HEK293 (cell line): ENCODE measurements around the gene DVL3.
A peak's percentile ranks its signal among the peaks of the same experiment; 100 is the strongest.

Source experiments
- CTCF ChIA-PET: fragments of 350-600 bp; formaldehyde crosslinking; extraction: SDS; loops from one replicate; lab custom pipeline; 2021; ENCODE audit warnings: antibody characterized with exemption; lab: Yijun Ruan, JAX
- POLR2A ChIA-PET: fragments of 300-600 bp; formaldehyde crosslinking; extraction: SDS; loops from one replicate; lab custom pipeline; 2020; ENCODE audit warnings: antibody characterized with exemption, inconsistent platforms; lab: Yijun Ruan, JAX
- H3K27ac ChIP-seq: fragments of 200-500 bp; sonication (Bioruptor generic); 2 replicates; pipeline ENCODE4 v1.5.1; 2014; ENCODE audit warnings: low read depth, low read length, control low read depth, inconsistent platforms; ENCODE audit errors: extremely low read depth
- H3K36me3 ChIP-seq, 2 experiments: fragments of 200-500 bp in 1 of 2; sonication (Bioruptor generic) in 1 of 2; 1 replicate in 1 of 2; 2 replicates in 1 of 2; pipeline ENCODE4 v1.5.1; 2014 to 2017; ENCODE audit warnings: inconsistent platforms in 2 of 2, low read length in 2 of 2; ENCODE audit not compliant: control insufficient read depth in 2 of 2, insufficient read depth in 1 of 2
- H3K4me1 ChIP-seq: fragments of 200-500 bp; sonication (Bioruptor generic); 2 replicates; pipeline ENCODE4 v1.5.1; 2014; ENCODE audit warnings: mild to moderate bottlenecking, low read length, inconsistent platforms; ENCODE audit not compliant: control insufficient read depth, insufficient read depth
- H3K4me3 ChIP-seq: 2 replicates; pipeline ENCODE4 v1.5.1; 2011; ENCODE audit warnings: low read depth, mild to moderate bottlenecking, control low read depth, low read length, moderate library complexity
- H3K9me3 ChIP-seq: fragments of 200-500 bp; sonication (Bioruptor generic); 2 replicates; pipeline ENCODE4 v1.5.1; 2014; ENCODE audit warnings: low read depth, low read length, inconsistent platforms; ENCODE audit not compliant: control insufficient read depth, insufficient read depth
- EGR2 ChIP-seq: fragments of 450-650 bp; formaldehyde crosslinking; IDR thresholded peaks from 2 replicates; pipeline ENCODE4 v1.5.1; 2016; ENCODE audit warnings: low read depth, missing biosample characterization, missing genetic modification characterization
- FEZF1 ChIP-seq: fragments of 450-650 bp; formaldehyde crosslinking; IDR thresholded peaks from 2 replicates; pipeline ENCODE4 v1.5.1; 2016; ENCODE audit warnings: missing biosample characterization, missing genetic modification characterization
- GLI2 ChIP-seq: fragments of 450-650 bp; formaldehyde crosslinking; IDR thresholded peaks from 2 replicates; pipeline ENCODE4; 2017; ENCODE audit warnings: missing biosample characterization, missing genetic modification characterization, low read depth, borderline replicate concordance
- GLIS1 ChIP-seq: fragments of 450-650 bp; formaldehyde crosslinking; IDR thresholded peaks from 2 replicates; pipeline ENCODE4 v1.5.1; 2016; ENCODE audit warnings: missing biosample characterization, missing genetic modification characterization
- GLIS2 ChIP-seq: fragments of 450-650 bp; formaldehyde crosslinking; IDR thresholded peaks from 2 replicates; pipeline ENCODE4 v1.5.1; 2016; ENCODE audit warnings: missing biosample characterization, missing genetic modification characterization
- KLF1 ChIP-seq: fragments of 450-650 bp; formaldehyde crosslinking; IDR thresholded peaks from 2 replicates; pipeline ENCODE4 v1.5.1; 2016; ENCODE audit warnings: missing biosample characterization, missing genetic modification characterization
- KLF10 ChIP-seq: fragments of 450-650 bp; IDR thresholded peaks from 2 replicates; pipeline ENCODE4 v1.5.1; 2018; ENCODE audit warnings: missing biosample characterization, mild to moderate bottlenecking, missing genetic modification characterization
- KLF8 ChIP-seq: fragments of 450-650 bp; formaldehyde crosslinking; IDR thresholded peaks from 2 replicates; pipeline ENCODE4 v1.5.1; 2016; ENCODE audit warnings: missing biosample characterization, missing genetic modification characterization
- MEIS1 ChIP-seq: sonication (generic); formaldehyde crosslinking; IDR thresholded peaks from 2 replicates; pipeline ENCODE4 v1.8.1; 2022; ENCODE audit warnings: missing genetic modification reagents, mild to moderate bottlenecking, borderline replicate concordance
- OVOL3 ChIP-seq: fragments of 450-650 bp; formaldehyde crosslinking; IDR thresholded peaks from 2 replicates; pipeline ENCODE4 v1.5.1; 2016; ENCODE audit warnings: missing biosample characterization, missing genetic modification characterization
- RBAK ChIP-seq: fragments of 450-650 bp; formaldehyde crosslinking; IDR thresholded peaks from 2 replicates; pipeline ENCODE4 v1.5.1; 2016; ENCODE audit warnings: missing biosample characterization, missing genetic modification characterization
- SP7 ChIP-seq: fragments of 450-650 bp; formaldehyde crosslinking; IDR thresholded peaks from 2 replicates; pipeline ENCODE4 v1.5.1; 2016; ENCODE audit warnings: missing biosample characterization, missing genetic modification characterization
- WT1 ChIP-seq: fragments of 450-650 bp; formaldehyde crosslinking; IDR thresholded peaks from 2 replicates; pipeline ENCODE4 v1.5.1; 2016; ENCODE audit warnings: missing biosample characterization, missing genetic modification characterization
- ZBTB20 ChIP-seq: fragments of 450-650 bp; formaldehyde crosslinking; IDR thresholded peaks from 2 replicates; pipeline ENCODE4 v1.5.1; 2016; ENCODE audit warnings: missing biosample characterization, missing genetic modification characterization
- ZBTB7A ChIP-seq: fragments of 450-650 bp; formaldehyde crosslinking; IDR thresholded peaks from 2 replicates; pipeline ENCODE4 v1.5.1; 2016; ENCODE audit warnings: low read depth, missing biosample characterization, missing genetic modification characterization
- ZFP37 ChIP-seq: fragments of 450-650 bp; formaldehyde crosslinking; IDR thresholded peaks from 2 replicates; pipeline ENCODE4 v1.5.1; 2016; ENCODE audit warnings: missing biosample characterization, missing genetic modification characterization
- ZNF121 ChIP-seq: fragments of 450-650 bp; formaldehyde crosslinking; IDR thresholded peaks from 2 replicates; pipeline ENCODE4 v1.5.1; 2016; ENCODE audit warnings: missing biosample characterization, missing genetic modification characterization
- ZNF138 ChIP-seq: fragments of 450-650 bp; formaldehyde crosslinking; IDR thresholded peaks from 2 replicates; pipeline ENCODE4 v1.5.1; 2016; ENCODE audit warnings: missing biosample characterization, missing genetic modification characterization, borderline replicate concordance
- ZNF248 ChIP-seq: fragments of 450-650 bp; formaldehyde crosslinking; IDR thresholded peaks from 2 replicates; pipeline ENCODE4 v1.5.1; 2017; ENCODE audit warnings: missing biosample characterization, missing genetic modification characterization
- ZNF324 ChIP-seq: fragments of 450-650 bp; formaldehyde crosslinking; IDR thresholded peaks from 2 replicates; pipeline ENCODE4 v1.5.1; 2016; ENCODE audit warnings: missing biosample characterization, missing genetic modification characterization
- ZNF341 ChIP-seq: fragments of 450-650 bp; formaldehyde crosslinking; IDR thresholded peaks from 2 replicates; pipeline ENCODE4; 2016; ENCODE audit warnings: low read depth, missing biosample characterization, missing genetic modification characterization
- ZNF501 ChIP-seq: fragments of 450-650 bp; formaldehyde crosslinking; IDR thresholded peaks from 2 replicates; pipeline ENCODE4 v1.5.1; 2016; ENCODE audit warnings: missing biosample characterization, missing genetic modification characterization
- ZSCAN30 ChIP-seq: fragments of 450-650 bp; IDR thresholded peaks from 2 replicates; pipeline ENCODE4 v1.5.1; 2018; ENCODE audit warnings: missing biosample characterization, mild to moderate bottlenecking, missing genetic modification characterization, moderate library complexity
- TF ChIP-seq, protein P1 (sequence below): fragments of 450-650 bp; formaldehyde crosslinking; IDR thresholded peaks from 2 replicates; pipeline ENCODE4 v1.5.1; 2016; ENCODE audit warnings: missing biosample characterization, missing genetic modification characterization
- TF ChIP-seq, protein P2 (sequence below): fragments of 450-650 bp; formaldehyde crosslinking; IDR thresholded peaks from 2 replicates; pipeline ENCODE4 v1.5.1; 2016; ENCODE audit warnings: missing biosample characterization, missing genetic modification characterization
- TF ChIP-seq, protein P3 (sequence below): fragments of 450-650 bp; formaldehyde crosslinking; IDR thresholded peaks from 2 replicates; pipeline ENCODE4 v1.5.1; 2016; ENCODE audit warnings: missing biosample characterization, missing genetic modification characterization

The DVL3 gene

DNA sequence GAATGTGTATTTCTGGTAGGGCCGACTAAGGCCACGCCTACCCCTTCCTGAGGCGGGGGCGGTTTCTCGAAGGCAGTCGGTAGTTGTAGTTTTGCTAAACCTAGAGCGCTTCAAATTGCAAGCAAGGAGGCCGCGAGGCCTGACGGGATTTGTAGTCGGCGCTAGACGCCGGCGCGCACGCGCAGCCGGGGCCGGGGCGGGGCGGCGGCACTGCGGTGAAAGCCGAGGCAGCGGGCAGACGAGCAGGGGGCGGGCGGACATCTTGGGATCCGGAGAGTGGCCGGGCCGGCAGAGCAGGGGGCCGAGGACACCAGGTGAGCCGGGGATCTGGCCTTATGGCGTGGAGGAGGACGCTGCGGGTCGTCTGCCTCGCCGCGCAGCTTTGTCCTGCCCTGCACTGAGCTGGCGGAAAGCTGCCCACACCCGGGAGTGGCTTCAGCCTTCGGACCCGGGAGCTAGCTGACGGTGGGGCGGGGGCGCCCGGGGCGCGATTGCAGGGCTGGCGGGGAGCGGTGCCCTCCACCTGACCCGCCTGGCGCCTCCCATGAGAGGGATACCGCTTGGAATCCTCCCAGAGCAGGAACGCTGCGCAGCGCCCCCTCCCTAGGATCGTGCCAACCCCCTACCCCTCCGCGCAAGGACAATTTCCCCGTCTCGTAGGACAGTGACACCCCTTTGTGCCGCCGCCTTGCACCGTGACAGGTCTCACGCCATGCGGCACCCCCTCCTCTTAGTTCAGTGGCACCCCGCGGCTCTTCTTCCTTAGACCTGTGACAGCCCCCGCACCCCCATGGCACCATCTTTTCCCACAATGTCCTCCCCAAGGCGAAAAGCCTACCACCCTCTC lies 19.7 kb downstream of the DVL3 start, which contains the start of gene AP2M1:
AP2M1 (plus strand) TSS at position 210 of the 847 bp plus-strand sequence. CDS start 2,139 bp downstream, outside the sequence.
- CTCF ChIA-PET, result interaction anchor here (0.6 to 1.9 kb wide), 2 partner anchors 53 to 156 kb away, joined by 5 to 7 read pairs; no protein-coding TSS in a partner anchor
- Histone ChIP-seq H3K9me3 (no peaks in the 10 kb centered on the region), H3K27ac (peak within 1 kb of the TSS; percentile 78), H3K4me3 (peak within 1 kb of the TSS; percentile 96), H3K36me3 (peaks cover 4 to 62% of the 10 kb centered on the region in 2 experiments; a peak in 2 of 3 replicates), H3K4me1 (peaks cover 3% of the 10 kb centered on the region; the same call in 1 of the 2 replicates)
- POLR2A ChIA-PET, result interaction anchor here (0.6 to 2.8 kb wide), 7 partner anchors 9 to 309 kb away, joined by 5 to 15 read pairs (median 6); partner anchors contain the start of genes ABCF3, DVL3 and EIF2B5
- TF ChIP-seq, protein P1, sequence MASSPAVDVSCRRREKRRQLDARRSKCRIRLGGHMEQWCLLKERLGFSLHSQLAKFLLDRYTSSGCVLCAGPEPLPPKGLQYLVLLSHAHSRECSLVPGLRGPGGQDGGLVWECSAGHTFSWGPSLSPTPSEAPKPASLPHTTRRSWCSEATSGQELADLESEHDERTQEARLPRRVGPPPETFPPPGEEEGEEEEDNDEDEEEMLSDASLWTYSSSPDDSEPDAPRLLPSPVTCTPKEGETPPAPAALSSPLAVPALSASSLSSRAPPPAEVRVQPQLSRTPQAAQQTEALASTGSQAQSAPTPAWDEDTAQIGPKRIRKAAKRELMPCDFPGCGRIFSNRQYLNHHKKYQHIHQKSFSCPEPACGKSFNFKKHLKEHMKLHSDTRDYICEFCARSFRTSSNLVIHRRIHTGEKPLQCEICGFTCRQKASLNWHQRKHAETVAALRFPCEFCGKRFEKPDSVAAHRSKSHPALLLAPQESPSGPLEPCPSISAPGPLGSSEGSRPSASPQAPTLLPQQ, result peak; percentile 40; the same call in 1 of the 2 replicates
- peak; percentile 66 for TF ChIP-seq EGR2 (tag by site-specific recombination)
- peak; percentile 35; the same call in 1 of the 2 replicates for TF ChIP-seq WT1
- no peak for TF ChIP-seq MEIS1 (CRISPR knock-in tag)
- peak; percentile 96 for TF ChIP-seq ZBTB20 (tag by site-specific recombination)
- no peak for TF ChIP-seq ZNF138
- peak; percentile 42; the same call in 1 of the 2 replicates for TF ChIP-seq ZNF501
- no peak for TF ChIP-seq OVOL3 (tag by site-specific recombination)
- peak; percentile 55; the same call in 1 of the 2 replicates for TF ChIP-seq SP7
- TF ChIP-seq, protein P2, sequence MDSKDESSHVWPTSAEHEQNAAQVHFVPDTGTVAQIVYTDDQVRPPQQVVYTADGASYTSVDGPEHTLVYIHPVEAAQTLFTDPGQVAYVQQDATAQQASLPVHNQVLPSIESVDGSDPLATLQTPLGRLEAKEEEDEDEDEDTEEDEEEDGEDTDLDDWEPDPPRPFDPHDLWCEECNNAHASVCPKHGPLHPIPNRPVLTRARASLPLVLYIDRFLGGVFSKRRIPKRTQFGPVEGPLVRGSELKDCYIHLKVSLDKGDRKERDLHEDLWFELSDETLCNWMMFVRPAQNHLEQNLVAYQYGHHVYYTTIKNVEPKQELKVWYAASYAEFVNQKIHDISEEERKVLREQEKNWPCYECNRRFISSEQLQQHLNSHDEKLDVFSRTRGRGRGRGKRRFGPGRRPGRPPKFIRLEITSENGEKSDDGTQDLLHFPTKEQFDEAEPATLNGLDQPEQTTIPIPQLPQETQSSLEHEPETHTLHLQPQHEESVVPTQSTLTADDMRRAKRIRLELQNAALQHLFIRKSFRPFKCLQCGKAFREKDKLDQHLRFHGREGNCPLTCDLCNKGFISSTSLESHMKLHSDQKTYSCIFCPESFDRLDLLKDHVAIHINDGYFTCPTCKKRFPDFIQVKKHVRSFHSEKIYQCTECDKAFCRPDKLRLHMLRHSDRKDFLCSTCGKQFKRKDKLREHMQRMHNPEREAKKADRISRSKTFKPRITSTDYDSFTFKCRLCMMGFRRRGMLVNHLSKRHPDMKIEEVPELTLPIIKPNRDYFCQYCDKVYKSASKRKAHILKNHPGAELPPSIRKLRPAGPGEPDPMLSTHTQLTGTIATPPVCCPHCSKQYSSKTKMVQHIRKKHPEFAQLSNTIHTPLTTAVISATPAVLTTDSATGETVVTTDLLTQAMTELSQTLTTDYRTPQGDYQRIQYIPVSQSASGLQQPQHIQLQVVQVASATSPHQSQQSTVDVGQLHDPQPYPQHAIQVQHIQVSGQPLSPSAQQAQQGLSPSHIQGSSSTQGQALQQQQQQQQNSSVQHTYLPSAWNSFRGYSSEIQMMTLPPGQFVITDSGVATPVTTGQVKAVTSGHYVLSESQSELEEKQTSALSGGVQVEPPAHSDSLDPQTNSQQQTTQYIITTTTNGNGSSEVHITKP (tag by site-specific recombination), result peak; percentile 75
- peak; percentile 83 for TF ChIP-seq GLIS2 (tag by site-specific recombination)
- no peak for TF ChIP-seq GLI2 (tag by site-specific recombination)
- TF ChIP-seq KLF1, result peak; percentile 51
- TF ChIP-seq ZFP37, result peak; percentile 52; the same call in 1 of the 2 replicates
- peak; percentile 39; the same call in 1 of the 2 replicates for TF ChIP-seq ZBTB7A
- no peak for TF ChIP-seq ZNF248 (tag by site-specific recombination)
- peak; percentile 90 for TF ChIP-seq ZNF341 (tag by site-specific recombination)
- no peak for TF ChIP-seq RBAK (tag by site-specific recombination)
- 0 out of 2 replicates have a peak, but pooled peaks have one; percentile 7 for TF ChIP-seq GLIS1 (tag by site-specific recombination)
- no peak for TF ChIP-seq FEZF1 (tag by site-specific recombination)
- TF ChIP-seq, protein P3, sequence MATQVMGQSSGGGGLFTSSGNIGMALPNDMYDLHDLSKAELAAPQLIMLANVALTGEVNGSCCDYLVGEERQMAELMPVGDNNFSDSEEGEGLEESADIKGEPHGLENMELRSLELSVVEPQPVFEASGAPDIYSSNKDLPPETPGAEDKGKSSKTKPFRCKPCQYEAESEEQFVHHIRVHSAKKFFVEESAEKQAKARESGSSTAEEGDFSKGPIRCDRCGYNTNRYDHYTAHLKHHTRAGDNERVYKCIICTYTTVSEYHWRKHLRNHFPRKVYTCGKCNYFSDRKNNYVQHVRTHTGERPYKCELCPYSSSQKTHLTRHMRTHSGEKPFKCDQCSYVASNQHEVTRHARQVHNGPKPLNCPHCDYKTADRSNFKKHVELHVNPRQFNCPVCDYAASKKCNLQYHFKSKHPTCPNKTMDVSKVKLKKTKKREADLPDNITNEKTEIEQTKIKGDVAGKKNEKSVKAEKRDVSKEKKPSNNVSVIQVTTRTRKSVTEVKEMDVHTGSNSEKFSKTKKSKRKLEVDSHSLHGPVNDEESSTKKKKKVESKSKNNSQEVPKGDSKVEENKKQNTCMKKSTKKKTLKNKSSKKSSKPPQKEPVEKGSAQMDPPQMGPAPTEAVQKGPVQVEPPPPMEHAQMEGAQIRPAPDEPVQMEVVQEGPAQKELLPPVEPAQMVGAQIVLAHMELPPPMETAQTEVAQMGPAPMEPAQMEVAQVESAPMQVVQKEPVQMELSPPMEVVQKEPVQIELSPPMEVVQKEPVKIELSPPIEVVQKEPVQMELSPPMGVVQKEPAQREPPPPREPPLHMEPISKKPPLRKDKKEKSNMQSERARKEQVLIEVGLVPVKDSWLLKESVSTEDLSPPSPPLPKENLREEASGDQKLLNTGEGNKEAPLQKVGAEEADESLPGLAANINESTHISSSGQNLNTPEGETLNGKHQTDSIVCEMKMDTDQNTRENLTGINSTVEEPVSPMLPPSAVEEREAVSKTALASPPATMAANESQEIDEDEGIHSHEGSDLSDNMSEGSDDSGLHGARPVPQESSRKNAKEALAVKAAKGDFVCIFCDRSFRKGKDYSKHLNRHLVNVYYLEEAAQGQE (tag by site-specific recombination), result peak; percentile 15; the same call in 1 of the 2 replicates
- peak; percentile 84 for TF ChIP-seq KLF8 (tag by site-specific recombination)
- TF ChIP-seq ZSCAN30 (tag by site-specific recombination), result 0 out of 2 replicates have a peak, but pooled peaks have one; percentile 25
- 0 out of 2 replicates have a peak, but pooled peaks have one; percentile 23 for TF ChIP-seq KLF10 (tag by site-specific recombination)
- TF ChIP-seq ZNF121, result peak; percentile 45; the same call in 1 of the 2 replicates
- TF ChIP-seq ZNF324 (tag by site-specific recombination), result 0 out of 2 replicates have a peak, but pooled peaks have one; percentile 41
